IPS-11a (cell line): ENCODE data around the gene TNS1.

ENCODE experiments used
- H3K4me3 ChIP-seq: one replicate; pipeline ENCODE4 v1.5.1; 2013; ENCODE audit warnings: low read depth, low read length, control low read depth

Gene TNS1

GRCh38 chr2:217916504-217917254 is 86.1 kb downstream of the TNS1 start:
- no peak overlapping the region for H3K4me3 ChIP-seq

GRCh38 chr2:217915706-217916105 is 87.1 kb downstream of the TNS1 start:
- no peak overlapping the region for H3K4me3 ChIP-seq

- no peak overlapping the region for H3K4me3 ChIP-seq
These were observed 87.9 kb downstream of the TNS1 start for GRCh38 chr2:217914878-217915277.

GRCh38 chr2:217914078-217914477 is 88.7 kb downstream of the TNS1 start:
- H3K4me3 ChIP-seq: no peak overlapping the region

GRCh38 chr2:217913436-217913835 is 89.4 kb downstream of the TNS1 start:
- no peak overlapping the region for H3K4me3 ChIP-seq

- H3K4me3 ChIP-seq: no peak overlapping the region
These were observed 90.4 kb downstream of the TNS1 start for GRCh38 chr2:217912098-217913024.

- no peak overlapping the region for H3K4me3 ChIP-seq
These were observed 91.3 kb downstream of the TNS1 start for GRCh38 chr2:217911283-217912097.

GRCh38 chr2:217910875-217911212 is 92.0 kb downstream of the TNS1 start:
- no peak overlapping the region for H3K4me3 ChIP-seq

GRCh38 chr2:217909156-217909820 is 93.5 kb downstream of the TNS1 start:
- H3K4me3 ChIP-seq: no peak overlapping the region

GRCh38 chr2:217908544-217908943 is 94.3 kb downstream of the TNS1 start:
- no peak overlapping the region for H3K4me3 ChIP-seq

GRCh38 chr2:217907266-217907665 is 95.5 kb downstream of the TNS1 start:
- no peak overlapping the region for H3K4me3 ChIP-seq

GRCh38 chr2:217906798-217907197 is 96.0 kb downstream of the TNS1 start:
- no peak overlapping the region for H3K4me3 ChIP-seq

- no peak overlapping the region for H3K4me3 ChIP-seq
These were observed 96.9 kb downstream of the TNS1 start for GRCh38 chr2:217905896-217906295.

GRCh38 chr2:217905395-217905794 is 97.4 kb downstream of the TNS1 start:
- no peak overlapping the region for H3K4me3 ChIP-seq

- no peak overlapping the region for H3K4me3 ChIP-seq
These were observed 98.2 kb downstream of the TNS1 start for GRCh38 chr2:217904614-217904965.

GRCh38 chr2:217903859-217904613 is 98.8 kb downstream of the TNS1 start:
- no peak overlapping the region for H3K4me3 ChIP-seq

GRCh38 chr2:217903142-217903858 is 99.5 kb downstream of the TNS1 start:
- H3K4me3 ChIP-seq: no peak overlapping the region

- no peak overlapping the region for H3K4me3 ChIP-seq
These were observed 100.2 kb downstream of the TNS1 start for GRCh38 chr2:217902379-217903141.
